Right lobe of liver (tissue), 4 donors: ENCODE measurements around the gene PACRG.

Experiments used
- POLR2A ChIP-seq: fragments of 450-650 bp; IDR thresholded peaks from one replicate; pipeline ENCODE4 v1.6.1; 2017; ENCODE audit warnings: antibody characterized with exemption, mild to moderate bottlenecking
- TF ChIP-seq, protein P1 (sequence below), 4 donors: fragments of 200-600 bp in 3 of 4; fragments of 450-650 bp in 1 of 4; IDR thresholded peaks; one replicate each; pipeline versions ENCODE4 v1.5.1 to v1.8.0; 2016 to 2022; ENCODE audit warnings: antibody characterized with exemption in 4 of 4, mild to moderate bottlenecking in 2 of 4
- donor health status: DM: no; HTN: no; CAD: no.
- donor health status: DM: no; HTN: no; CAD: no.
- donor health status: DM: no; HTN: yes; CAD: no.

- no peak for TF ChIP-seq POLR2A
- TF ChIP-seq, protein P1, sequence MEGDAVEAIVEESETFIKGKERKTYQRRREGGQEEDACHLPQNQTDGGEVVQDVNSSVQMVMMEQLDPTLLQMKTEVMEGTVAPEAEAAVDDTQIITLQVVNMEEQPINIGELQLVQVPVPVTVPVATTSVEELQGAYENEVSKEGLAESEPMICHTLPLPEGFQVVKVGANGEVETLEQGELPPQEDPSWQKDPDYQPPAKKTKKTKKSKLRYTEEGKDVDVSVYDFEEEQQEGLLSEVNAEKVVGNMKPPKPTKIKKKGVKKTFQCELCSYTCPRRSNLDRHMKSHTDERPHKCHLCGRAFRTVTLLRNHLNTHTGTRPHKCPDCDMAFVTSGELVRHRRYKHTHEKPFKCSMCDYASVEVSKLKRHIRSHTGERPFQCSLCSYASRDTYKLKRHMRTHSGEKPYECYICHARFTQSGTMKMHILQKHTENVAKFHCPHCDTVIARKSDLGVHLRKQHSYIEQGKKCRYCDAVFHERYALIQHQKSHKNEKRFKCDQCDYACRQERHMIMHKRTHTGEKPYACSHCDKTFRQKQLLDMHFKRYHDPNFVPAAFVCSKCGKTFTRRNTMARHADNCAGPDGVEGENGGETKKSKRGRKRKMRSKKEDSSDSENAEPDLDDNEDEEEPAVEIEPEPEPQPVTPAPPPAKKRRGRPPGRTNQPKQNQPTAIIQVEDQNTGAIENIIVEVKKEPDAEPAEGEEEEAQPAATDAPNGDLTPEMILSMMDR (IDR thresholded peaks at IDR 0.05), result no peak
Measured at GRCh38 chr6:162863821-162864220, 136.0 kb downstream of the PACRG start.
